ENCODE data around the gene OR5K2.

The OR5K2 gene

DNA sequence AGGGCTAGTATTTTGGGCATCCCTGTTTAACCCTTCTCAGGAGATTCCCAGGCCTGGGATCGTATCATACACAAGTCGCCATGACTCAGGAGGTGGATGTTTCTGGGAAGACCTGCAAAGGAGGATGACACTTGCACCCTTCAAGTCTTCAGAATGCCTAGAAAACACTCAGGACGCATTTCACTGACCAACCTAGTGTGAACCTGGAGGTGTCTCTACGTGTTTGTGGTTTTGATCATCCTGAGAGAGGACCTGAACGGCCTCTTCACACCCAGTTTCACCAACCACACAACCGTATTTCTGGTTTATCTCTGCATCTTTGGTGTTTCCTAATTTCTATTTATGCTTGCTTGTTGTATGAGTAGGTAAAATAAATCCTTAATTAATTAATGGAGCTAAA is 28.0 kb downstream of the OR5K2 start:
- FAIRE-seq, result no peak

DNA sequence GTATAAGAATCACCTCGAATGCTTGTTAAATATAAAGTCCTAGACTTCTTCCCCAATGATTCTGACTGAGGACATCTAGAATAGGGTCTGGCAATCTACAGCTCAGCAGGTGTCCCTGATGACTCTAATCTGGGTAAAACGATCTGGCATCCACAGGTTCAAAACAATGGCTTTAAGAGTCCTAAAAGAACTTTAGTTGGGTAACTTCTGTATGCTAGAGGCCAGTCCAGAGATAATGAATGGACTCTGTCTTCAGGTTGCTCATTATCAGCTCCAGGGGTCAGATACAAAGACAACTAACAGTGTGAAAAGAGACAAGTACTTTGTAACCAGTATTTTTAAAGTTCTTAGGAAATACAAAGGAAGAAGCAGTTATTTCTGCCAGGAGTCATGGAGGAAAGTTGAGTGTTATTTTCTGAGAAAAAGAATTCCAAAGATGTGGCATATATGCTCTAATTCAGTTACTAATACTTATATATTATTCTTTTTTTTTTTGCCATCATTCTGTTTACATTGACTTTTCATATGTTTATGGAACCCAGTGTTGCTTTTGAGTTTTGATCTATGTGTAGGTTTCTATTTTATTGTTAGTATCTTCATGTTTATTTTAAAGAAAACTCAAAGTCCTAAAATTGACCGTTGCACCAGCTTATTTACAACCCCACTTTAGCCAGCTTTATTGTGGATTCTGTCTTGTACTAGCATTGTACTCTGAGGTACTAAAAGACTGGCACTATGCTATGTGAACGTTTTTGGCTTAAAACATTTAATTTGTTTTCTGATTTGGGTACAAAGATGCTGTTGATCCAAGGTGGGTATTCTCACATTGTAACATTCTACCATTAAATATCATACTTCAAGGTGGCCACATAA is 31.2 kb downstream of the OR5K2 start:
- no peak for FAIRE-seq

DNA sequence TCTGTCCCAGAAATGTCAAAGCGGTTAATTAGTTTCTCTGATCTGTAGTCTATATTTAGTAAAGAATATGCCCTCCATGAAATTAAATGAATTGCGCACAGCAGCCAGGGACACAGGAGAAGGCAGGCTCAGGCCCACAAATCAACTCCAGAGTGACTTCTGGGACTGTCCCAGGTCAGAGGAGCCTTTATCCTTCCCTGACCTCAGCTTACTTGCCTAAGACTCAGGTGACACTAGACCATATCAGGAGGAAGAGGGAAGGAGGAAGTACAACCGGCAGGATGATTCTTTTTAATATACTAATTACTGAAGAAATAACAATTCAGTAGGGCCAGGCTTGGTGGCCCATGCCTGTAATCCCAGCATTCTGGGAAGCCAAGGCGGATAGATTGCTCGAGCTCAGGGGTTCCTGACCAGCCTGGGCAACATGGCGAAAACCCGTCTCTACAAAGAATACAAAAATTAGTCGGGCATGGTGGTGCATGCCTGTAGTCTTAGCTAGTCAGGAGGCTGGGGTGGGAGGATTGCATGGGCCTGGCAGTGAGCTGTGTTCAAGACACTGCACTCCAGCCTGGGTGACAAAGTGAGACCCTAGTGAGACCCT is 32.5 kb downstream of the OR5K2 start:
- FAIRE-seq, result no peak

DNA sequence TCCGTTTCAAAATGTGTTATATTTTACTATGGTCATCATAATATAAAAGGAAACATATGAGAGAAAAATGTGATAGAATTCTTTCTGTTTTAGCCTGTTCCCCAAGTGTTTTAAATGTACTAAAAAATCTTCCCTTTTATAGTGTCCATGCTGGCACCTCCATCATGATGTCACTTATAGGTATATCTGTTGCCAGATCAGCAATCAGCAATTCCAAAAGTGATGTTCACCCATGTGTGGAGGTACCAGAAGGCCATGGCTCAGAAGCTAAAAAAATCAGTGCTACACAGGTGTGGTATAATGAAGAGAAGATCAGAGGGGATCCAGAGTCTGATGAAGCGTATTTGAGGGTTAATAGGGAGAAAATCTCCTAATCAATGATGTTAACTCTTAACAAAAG is 33.2 kb downstream of the OR5K2 start:
- FAIRE-seq, result no peak

DNA sequence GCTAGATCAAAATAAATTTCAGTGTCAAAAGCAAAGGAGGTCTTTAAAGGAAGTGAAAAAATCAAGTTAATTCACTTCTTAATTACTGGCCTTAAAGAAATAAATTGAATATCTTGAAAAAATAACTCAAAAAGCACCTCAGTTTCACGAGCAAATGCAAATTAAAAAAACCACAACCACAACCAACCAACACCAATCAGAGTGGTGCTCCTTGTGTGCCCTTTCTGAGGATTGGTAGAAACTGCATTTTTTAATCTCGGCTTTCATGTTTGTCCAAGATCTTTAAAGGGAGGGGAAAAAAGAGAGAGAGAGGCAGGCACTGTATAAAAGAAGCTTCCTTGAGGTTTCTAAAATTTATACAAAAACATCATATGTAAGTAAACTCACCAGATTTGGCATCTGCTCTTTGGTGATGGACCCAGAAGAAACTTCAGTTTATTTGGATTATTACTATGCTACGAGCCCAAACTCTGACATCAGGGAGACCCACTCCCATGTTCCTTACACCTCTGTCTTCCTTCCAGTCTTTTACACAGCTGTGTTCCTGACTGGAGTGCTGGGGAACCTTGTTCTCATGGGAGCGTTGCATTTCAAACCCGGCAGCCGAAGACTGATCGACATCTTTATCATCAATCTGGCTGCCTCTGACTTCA is 34.3 kb downstream of the OR5K2 start, which contains the start of gene GPR15:
TSS of gene GPR15 (plus strand) at position 357 of the 653 bp plus-strand sequence. CDS start at position 413, 56 bp downstream.
- no peak for FAIRE-seq

DNA sequence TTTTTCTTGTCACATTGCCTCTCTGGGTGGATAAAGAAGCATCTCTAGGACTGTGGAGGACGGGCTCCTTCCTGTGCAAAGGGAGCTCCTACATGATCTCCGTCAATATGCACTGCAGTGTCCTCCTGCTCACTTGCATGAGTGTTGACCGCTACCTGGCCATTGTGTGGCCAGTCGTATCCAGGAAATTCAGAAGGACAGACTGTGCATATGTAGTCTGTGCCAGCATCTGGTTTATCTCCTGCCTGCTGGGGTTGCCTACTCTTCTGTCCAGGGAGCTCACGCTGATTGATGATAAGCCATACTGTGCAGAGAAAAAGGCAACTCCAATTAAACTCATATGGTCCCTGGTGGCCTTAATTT is 34.8 kb downstream of the OR5K2 start:
- FAIRE-seq, result no peak

DNA sequence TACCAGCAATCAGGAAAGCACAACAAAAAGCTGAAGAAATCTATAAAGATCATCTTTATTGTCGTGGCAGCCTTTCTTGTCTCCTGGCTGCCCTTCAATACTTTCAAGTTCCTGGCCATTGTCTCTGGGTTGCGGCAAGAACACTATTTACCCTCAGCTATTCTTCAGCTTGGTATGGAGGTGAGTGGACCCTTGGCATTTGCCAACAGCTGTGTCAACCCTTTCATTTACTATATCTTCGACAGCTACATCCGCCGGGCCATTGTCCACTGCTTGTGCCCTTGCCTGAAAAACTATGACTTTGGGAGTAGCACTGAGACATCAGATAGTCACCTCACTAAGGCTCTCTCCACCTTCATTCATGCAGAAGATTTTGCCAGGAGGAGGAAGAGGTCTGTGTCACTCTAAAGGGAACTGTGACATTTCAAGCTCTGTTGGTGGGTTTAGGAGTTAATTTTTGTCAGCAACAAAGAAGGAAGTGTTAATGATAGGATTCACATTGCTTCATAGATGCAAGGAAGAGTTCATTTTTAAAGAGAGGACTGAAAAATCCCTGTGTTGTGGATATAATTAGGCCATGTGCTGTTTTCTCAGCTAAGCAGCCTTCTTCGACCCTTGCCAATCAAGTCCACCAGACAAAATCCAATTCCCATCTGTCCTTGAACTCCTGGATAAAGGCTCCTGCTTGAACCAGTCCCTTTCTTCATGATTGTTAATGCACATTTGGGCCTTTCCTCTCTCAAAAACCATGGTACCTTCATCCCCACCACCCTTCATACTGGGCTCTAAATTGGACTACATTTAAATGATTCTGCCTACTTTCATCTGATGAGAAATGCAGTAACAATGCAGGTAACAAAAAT is 35.5 kb downstream of the OR5K2 start:
- no peak for FAIRE-seq

DNA sequence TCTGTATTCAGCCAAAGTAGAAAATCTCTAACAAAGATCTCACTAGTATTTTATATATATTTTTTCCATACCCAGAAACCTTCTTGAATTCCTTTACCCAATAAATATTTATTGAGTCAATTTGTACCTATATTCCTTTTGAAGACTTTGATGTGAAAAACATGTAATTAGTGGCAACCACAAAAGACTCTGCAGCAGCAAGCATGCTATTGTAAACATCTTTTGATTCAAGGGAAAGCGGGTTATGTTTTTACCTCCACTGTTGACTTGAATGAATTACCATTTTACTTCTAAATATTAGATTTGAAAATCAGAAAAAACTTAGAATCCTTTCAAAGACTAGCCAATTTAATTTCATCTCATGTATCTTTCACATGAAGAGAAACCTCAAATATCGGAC is 36.7 kb downstream of the OR5K2 start:
- FAIRE-seq, result no peak

DNA sequence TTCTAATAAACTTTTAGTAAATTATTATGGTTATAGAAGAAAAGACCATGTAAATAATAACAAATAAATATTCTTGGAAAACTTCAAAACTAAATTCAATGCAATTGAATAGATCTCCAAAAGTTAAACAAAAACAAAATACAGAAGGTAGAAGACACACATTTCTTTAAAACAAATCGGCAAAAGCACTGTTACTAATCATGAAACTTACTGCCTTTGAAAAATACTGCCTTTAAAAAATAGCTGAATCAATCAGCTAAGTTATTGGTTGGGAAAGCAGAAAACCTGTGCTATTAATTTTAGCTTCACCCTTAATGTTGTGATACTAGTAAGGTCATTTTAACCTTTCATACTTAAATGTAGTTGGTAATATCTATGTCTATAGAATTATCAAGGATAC is 37.3 kb downstream of the OR5K2 start:
- FAIRE-seq, result no peak

DNA sequence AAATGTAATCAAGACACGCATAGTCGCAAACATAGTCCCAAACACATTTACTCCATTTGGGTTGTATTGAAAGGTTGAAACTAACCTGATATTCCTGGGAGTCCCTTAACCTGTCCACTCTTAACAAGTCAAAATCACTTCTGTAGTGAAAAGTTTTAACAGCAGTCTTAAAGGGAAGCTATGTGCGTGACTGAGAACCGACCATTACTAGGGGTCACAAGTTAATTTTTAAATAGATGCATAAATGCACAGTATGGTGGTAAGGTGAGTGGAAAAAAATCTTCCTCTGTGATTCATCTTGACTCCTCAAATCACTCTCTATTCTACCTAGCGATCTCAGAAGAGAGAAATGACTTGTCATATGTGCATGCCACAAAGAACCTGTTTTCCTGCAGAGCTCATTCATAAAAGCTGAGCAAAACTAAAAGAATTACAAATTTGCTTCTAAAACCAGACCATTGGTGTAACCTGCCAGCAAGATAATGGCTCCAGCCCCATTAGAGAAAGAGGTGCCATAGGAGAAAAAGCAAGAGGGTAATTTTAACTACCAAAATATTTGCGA is 39.1 kb downstream of the OR5K2 start:
- no peak for FAIRE-seq

DNA sequence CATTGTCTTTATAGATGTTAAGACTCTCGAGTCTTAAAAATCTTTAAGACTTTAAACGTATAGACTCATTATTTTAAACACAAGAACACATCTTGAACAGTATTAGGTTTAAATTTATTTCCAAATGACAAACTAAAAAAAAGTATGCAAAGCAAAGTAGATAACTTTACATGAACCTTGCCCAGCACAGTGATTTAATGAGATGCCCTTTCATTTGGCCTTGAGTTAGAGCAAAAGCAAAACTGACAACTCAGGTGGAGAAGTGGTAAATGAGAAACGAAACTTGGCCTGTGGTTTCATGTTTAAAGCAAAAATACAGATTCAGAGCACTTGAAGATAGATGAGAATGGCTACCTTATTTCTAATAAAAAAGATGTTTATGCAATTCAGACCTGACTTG is 42.9 kb downstream of the OR5K2 start:
- no peak for FAIRE-seq

DNA sequence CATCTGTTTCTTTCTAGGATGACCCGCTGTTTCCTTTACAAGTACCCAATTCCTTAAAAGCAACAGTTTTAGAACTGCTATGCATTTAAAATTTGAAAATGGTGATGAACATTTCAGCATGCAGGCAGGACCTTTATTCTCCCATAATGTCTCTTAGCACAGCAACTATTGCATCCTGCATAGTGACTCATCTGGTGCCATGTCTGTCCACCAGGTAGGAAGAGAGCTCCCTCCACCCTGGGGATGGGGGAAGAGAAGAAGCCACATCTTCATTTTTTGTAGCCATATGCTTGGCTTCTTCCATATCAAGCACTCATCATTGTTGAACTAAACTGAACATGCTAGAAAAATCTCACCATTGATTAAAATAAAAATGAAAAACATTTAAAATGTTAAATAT is 44.2 kb downstream of the OR5K2 start:
- FAIRE-seq, result no peak

DNA sequence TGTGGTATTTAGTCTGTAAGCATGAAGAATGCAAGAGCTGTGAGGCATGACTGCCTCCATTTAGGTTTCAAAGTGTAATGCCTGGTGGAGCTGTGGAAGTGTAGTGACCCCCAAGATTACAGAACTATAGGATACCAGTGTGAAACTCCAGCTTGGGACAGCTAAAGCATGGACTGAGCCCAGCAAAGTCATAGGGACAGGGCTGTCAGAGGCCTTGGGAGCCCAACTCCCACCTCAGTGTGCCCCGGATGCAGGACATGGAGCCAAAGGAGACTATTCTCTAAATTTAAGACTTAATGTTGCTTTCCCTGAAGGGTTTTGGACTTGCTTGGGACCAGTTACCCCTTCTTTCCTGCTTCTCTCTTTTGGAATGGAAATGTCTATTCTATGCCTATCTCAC is 45.1 kb downstream of the OR5K2 start:
- no peak for FAIRE-seq

DNA sequence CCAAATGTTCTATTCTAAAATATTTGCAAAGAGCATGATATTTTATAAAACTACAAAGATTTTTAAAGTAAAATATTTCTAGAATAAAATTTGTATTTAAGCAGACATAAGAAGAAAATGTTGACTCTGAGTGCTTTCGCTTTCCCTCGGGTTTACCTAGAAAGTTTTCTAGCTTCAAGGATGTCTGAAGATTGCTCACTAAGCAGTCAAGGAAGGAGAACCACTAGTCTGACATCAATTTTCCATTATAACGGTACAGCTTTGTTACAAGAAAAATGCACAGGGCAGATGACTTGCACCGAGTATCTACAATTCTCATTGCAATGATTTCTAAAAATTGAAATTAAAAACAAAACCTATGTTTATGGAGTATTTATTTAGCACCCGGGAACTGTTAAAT is 48.5 kb downstream of the OR5K2 start:
- no peak for FAIRE-seq
